Thyroid gland (tissue), 4 donors: ENCODE results near the gene EML3. TPM values are rescaled to one million over a fixed set of nuclear protein-coding genes. Genes with fewer than 3 reads are reported as not detected.

ENCODE experiments used
- DNase-seq, 2 donors: peaks; one replicate each; pipeline ENCODE4 v3.0.0-alpha.2; 2019
- H3K27ac ChIP-seq, 3 donors: fragments of 200-600 bp; sonication (generic); 1 replicate in 2 of 3; 2 replicates in 1 of 3; pipeline ENCODE4 v1.5.1; 2016 to 2019; ENCODE audit warnings: mild to moderate bottlenecking in 1 of 3, moderate library complexity in 1 of 3
- H3K27me3 ChIP-seq: fragments of 200-600 bp; sonication (generic); one replicate; pipeline ENCODE4 v1.5.1; 2019
- H3K36me3 ChIP-seq, 2 donors: fragments of 200-600 bp; sonication (generic); one replicate each; pipeline ENCODE4 v1.5.1; 2016 to 2019
- H3K4me1 ChIP-seq, 2 donors: fragments of 200-600 bp; sonication (generic); one replicate each; pipeline ENCODE4 v1.5.1; 2017 to 2019
- H3K4me3 ChIP-seq, 3 donors: fragments of 200-600 bp; sonication (generic); replicated peaks in 1 of 3; 1 replicate in 2 of 3; 2 replicates in 1 of 3; pipeline ENCODE4 v1.5.1; 2016; ENCODE audit warnings: mild to moderate bottlenecking in 1 of 3
- H3K9me3 ChIP-seq: fragments of 200-600 bp; sonication (generic); one replicate; pipeline ENCODE4 v1.5.1; 2017
- CTCF ChIP-seq, 6 experiments: fragments of 200-600 bp in 3 of 6; fragments of 450-650 bp in 3 of 6; sonication (generic) in 3 of 6; IDR thresholded peaks; one replicate each; pipeline ENCODE4 v1.5.1; 2016 to 2019; ENCODE audit warnings: antibody characterized with exemption in 6 of 6, mild to moderate bottlenecking in 2 of 6, inconsistent platforms in 1 of 6, moderate library complexity in 1 of 6
- POLR2A ChIP-seq, 2 donors: fragments of 450-650 bp; IDR thresholded peaks; one replicate each; pipeline ENCODE4 v1.6.1; 2017; ENCODE audit warnings: antibody characterized with exemption in 2 of 2, mild to moderate bottlenecking in 2 of 2, moderate library complexity in 1 of 2
- WGBS, 2 donors: methylation state at CpG; one replicate each; pipeline ENCODE4 v1.1.5; 2017; 5-methylcytosine and 5-hydroxymethylcytosine counted together
- intact Hi-C: fragments of 100-400 bp; cut with DNase I; formaldehyde crosslinking; loops from one replicate; pipeline ENCODE4 v1.15.1; 2023
- total RNA-seq, 4 donors: library from RNA; depleted of rRNA; stranded (reverse); fragments of >200 nt; gene quantifications; one replicate each; pipeline ENCODE4 v1.2.3, GENCODE V29; 2016

EML3 gene
- total RNA-seq, 4 donors from 2014 or later: 28.3 to 58.0 (median 46.6) TPM

GRCh38 chr11:62575156-62575555, 37.4 kb downstream of the EML3 start:
- TF ChIP-seq CTCF (IDR thresholded peaks at IDR 0.05) (no peak), POLR2A (IDR thresholded peaks at IDR 0.05) (no peak)
- Histone ChIP-seq H3K4me3 (peak overlapping the region in 1 of 3 donors; percentile 47), H3K27me3 (no peaks in the 10 kb centered on the region), H3K9me3 (no peaks in the 10 kb centered on the region), H3K36me3 (peaks cover 27 to 33% of the 10 kb centered on the region in 2 donors), H3K4me1 (peaks cover 11 to 29% of the 10 kb centered on the region in 2 donors), H3K27ac (peak overlapping the region in 2 of 3 donors; percentile 94 to 100)
- DNase-seq: no peak
- intact Hi-C loops: no loop called here
- WGBS, 2 donors: 71 to 76% methylated on average over 15 to 17 of the region's 17 CpGs

DNA sequence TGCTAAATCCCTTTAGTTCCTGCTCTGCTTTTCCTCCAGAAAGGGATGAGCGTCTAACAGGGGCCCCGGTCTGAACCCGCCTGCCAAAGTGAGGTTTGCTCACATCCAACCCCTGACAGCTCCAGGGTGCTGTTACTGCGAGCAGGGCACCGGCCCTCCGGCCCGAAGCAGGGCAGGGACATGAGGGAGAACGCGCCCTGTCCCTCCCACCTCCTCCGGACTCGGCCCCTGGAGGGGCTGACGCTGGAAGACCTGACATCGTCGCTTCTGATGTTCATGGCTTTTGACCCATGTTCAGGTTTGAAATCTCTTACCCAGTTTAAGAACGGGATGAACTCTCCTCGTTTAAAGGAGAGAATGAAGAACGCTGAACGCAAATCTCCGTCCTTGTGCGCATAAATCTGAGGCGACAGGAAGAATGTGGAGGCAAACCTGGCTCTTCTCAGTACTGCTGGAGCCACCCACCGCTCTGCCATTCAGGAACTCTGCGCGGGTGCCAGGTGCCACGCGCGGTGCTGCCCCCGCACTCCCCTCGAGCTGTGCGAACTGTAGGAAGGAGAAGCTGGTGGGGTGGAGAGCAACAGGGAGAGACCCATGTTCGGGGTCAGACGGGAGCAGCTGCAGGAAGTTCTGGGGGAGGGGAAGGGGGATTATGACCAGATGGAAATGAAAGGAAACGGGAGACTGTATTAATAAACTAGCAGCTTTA, 38.1 kb downstream of the EML3 start:
- H3K4me1 ChIP-seq: peaks cover 11 to 29% of the 10 kb centered on the region in 2 donors
- DNase-seq: peak; percentile 38 to 42
- no peaks in the 10 kb centered on the region for H3K9me3 ChIP-seq
- peak overlapping the region; percentile 32 to 73 (median 47) for H3K4me3 ChIP-seq
- intact Hi-C loops: no loop called here
- no peaks in the 10 kb centered on the region for H3K27me3 ChIP-seq
- peaks cover 31 to 34% of the 10 kb centered on the region in 2 donors for H3K36me3 ChIP-seq
- peak overlapping the region; percentile 90 to 100 (median 94) for H3K27ac ChIP-seq
- TF ChIP-seq CTCF (IDR thresholded peaks at IDR 0.05) (no peak), POLR2A (IDR thresholded peaks at IDR 0.05) (no peak)
- WGBS, 2 donors: 4 to 5% methylated on average over 18 to 31 of the region's 33 CpGs

DNA sequence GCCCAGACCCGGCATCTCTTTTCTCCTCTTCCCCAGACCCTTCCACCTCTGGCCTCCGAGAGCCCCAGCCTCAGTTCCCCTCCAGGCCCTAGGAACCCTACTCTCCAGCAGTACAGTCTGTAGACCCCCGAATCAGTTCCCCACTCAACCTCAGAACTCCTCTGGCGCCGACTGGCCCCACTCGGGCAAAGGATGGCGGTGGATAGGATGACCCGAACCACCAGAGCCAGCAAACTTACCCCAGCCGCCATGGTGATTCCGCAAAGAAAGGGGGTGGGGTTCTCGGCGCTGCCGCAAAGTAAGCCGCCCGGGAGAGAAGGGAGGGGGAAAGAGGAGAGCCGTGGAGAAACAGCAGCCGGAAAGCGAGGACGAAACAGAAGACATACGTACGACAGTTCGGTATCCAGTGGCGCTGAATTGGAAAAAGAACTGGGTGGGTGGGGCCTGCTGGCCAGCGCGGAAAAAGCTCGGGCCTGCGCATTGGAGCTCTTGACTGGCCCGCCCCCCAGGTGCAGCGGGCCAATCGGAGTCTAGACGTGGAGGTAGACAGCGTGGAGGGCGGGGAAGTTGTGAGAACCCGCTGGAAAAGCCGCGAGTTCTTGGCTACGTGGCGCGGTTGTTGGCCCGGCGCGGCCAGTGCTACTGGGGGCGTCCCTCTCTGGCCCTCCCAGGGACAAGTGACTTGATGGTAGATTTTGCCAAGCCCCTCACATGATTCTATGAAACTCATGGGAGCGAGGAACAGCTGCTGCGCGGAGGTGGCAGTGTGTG, 38.8 kb downstream of the EML3 start, which contains the start of gene EEF1G:
TSS of gene EEF1G (minus strand) at position 300 of the 771 bp plus-strand sequence. CDS start at position 251, 49 bp downstream.
- TF ChIP-seq POLR2A (IDR thresholded peaks at IDR 0.05) (peak in 1 of 2 donors; percentile 95), CTCF (IDR thresholded peaks at IDR 0.05) (no peak)
- intact Hi-C loops: no loop called here
- H3K27ac ChIP-seq: peak within 1 kb of the TSS; percentile 90 to 100 (median 94)
- H3K4me1 ChIP-seq: peaks cover 11 to 29% of the 10 kb centered on the region in 2 donors
- peak; percentile 99 for DNase-seq
- no peaks in the 10 kb centered on the region for H3K27me3 ChIP-seq
- peak within 1 kb of the TSS; percentile 56 to 81 (median 73) for H3K4me3 ChIP-seq
- H3K9me3 ChIP-seq: no peaks in the 10 kb centered on the region
- 0 to 1% methylated on average over 34 to 46 of the region's 46 CpGs for WGBS, 2 donors
- H3K36me3 ChIP-seq: peaks cover 38 to 39% of the 10 kb centered on the region in 2 donors

- peak overlapping the region; percentile 56 to 81 (median 64) for H3K4me3 ChIP-seq
- H3K4me1 ChIP-seq: peaks cover 11 to 29% of the 10 kb centered on the region in 2 donors
- DNase-seq: peak in 1 of 2 donors; percentile 12
- H3K27ac ChIP-seq: peak overlapping the region; percentile 22 to 89 (median 63)
- intact Hi-C loops: no loop called here
- no peak for TF ChIP-seq POLR2A (IDR thresholded peaks at IDR 0.05)
- TF ChIP-seq CTCF (IDR thresholded peaks at IDR 0.05): no peak
- 0 to 2% methylated on average over 33 of the region's 33 CpGs for WGBS, 2 donors
- H3K9me3 ChIP-seq: no peaks in the 10 kb centered on the region
- H3K27me3 ChIP-seq: no peaks in the 10 kb centered on the region
- H3K36me3 ChIP-seq: peaks cover 38 to 39% of the 10 kb centered on the region in 2 donors
Measured at GRCh38 chr11:62573006-62573591, 39.5 kb downstream of the EML3 start.
